Neutrophil (primary cell): ENCODE results near the gene UTP25.

Source experiments
- H3K27ac ChIP-seq: fragments of 200-600 bp; sonication (generic); 2 replicates; pipeline ENCODE4 v1.5.1; 2016; ENCODE audit warnings: mild to moderate bottlenecking, moderate library complexity
- H3K27me3 ChIP-seq: fragments of 200-600 bp; sonication (generic); 2 replicates; pipeline ENCODE4 v1.6.0; 2016; ENCODE audit warnings: mild to moderate bottlenecking
- H3K36me3 ChIP-seq: fragments of 200-600 bp; sonication (generic); 2 replicates; pipeline ENCODE4 v1.5.1; 2017
- H3K4me1 ChIP-seq, 2 experiments: fragments of 200-600 bp in 1 of 2; sonication (generic) in 1 of 2; 1 replicate in 1 of 2; 2 replicates in 1 of 2; pipeline versions ENCODE4 v1.5.1 to v1.6.1; 2013 to 2016; ENCODE audit warnings: low read depth in 1 of 2, low read length in 1 of 2, mild to moderate bottlenecking in 1 of 2, moderate library complexity in 1 of 2; ENCODE audit not compliant: control insufficient read depth in 1 of 2, insufficient read depth in 1 of 2
- H3K4me3 ChIP-seq, 2 experiments: fragments of 200-600 bp in 1 of 2; sonication (generic) in 1 of 2; 1 replicate in 1 of 2; 2 replicates in 1 of 2; pipeline ENCODE4 v1.5.1; 2013 to 2016; ENCODE audit warnings: low read depth in 1 of 2, low read length in 1 of 2, mild to moderate bottlenecking in 1 of 2, moderate library complexity in 1 of 2
- H3K9me3 ChIP-seq: fragments of 200-600 bp; sonication (generic); 2 replicates; pipeline ENCODE4 v1.5.1; 2016
- CTCF ChIP-seq: fragments of 200-600 bp; sonication (generic); IDR thresholded peaks from 2 replicates; pipeline ENCODE4 v1.5.1; 2016; ENCODE audit warnings: antibody characterized with exemption

The UTP25 gene

GRCh38 chr1:209802117-209802779 is 25.5 kb upstream of the UTP25 start:
- Histone ChIP-seq H3K27me3 (peaks cover 56% of the 10 kb centered on the region), H3K4me3 (no peak overlapping the region), H3K27ac (no peak overlapping the region), H3K9me3 (no peaks in the 10 kb centered on the region), H3K36me3 (no peaks in the 10 kb centered on the region), H3K4me1 (peaks cover 9 to 11% of the 10 kb centered on the region in 2 experiments)
- no peak for TF ChIP-seq CTCF

GRCh38 chr1:209802780-209803152 is 25.0 kb upstream of the UTP25 start:
- no peak overlapping the region for H3K4me3 ChIP-seq
- peaks cover 9 to 11% of the 10 kb centered on the region in 2 experiments for H3K4me1 ChIP-seq
- H3K27ac ChIP-seq: no peak overlapping the region
- H3K9me3 ChIP-seq: no peaks in the 10 kb centered on the region
- TF ChIP-seq CTCF: no peak
- peaks cover 56% of the 10 kb centered on the region for H3K27me3 ChIP-seq
- H3K36me3 ChIP-seq: no peaks in the 10 kb centered on the region

GRCh38 chr1:209803568-209803967 is 24.2 kb upstream of the UTP25 start:
- peaks cover 9 to 11% of the 10 kb centered on the region in 2 experiments for H3K4me1 ChIP-seq
- no peak overlapping the region for H3K27ac ChIP-seq
- no peak overlapping the region for H3K4me3 ChIP-seq
- peaks cover 52% of the 10 kb centered on the region for H3K27me3 ChIP-seq
- TF ChIP-seq CTCF: no peak
- H3K9me3 ChIP-seq: no peaks in the 10 kb centered on the region
- H3K36me3 ChIP-seq: no peaks in the 10 kb centered on the region

- no peak for TF ChIP-seq CTCF
- peaks cover 52% of the 10 kb centered on the region for H3K27me3 ChIP-seq
- H3K4me1 ChIP-seq: peaks cover 9 to 11% of the 10 kb centered on the region in 2 experiments
- peak overlapping the region; percentile 61 to 73 for H3K4me3 ChIP-seq
- H3K36me3 ChIP-seq: no peaks in the 10 kb centered on the region
- no peak overlapping the region for H3K27ac ChIP-seq
- no peaks in the 10 kb centered on the region for H3K9me3 ChIP-seq
Measured at GRCh38 chr1:209805341-209805781, 22.4 kb upstream of the UTP25 start.

- H3K36me3 ChIP-seq: no peaks in the 10 kb centered on the region
- H3K27ac ChIP-seq: peak within 1 kb of the TSS; percentile 70
- peak; percentile 18 for TF ChIP-seq CTCF
- no peaks in the 10 kb centered on the region for H3K9me3 ChIP-seq
- H3K27me3 ChIP-seq: peaks cover 46% of the 10 kb centered on the region
- peak within 1 kb of the TSS; percentile 61 to 73 for H3K4me3 ChIP-seq
- peaks cover 9 to 11% of the 10 kb centered on the region in 2 experiments for H3K4me1 ChIP-seq
Measured at GRCh38 chr1:209805875-209806760, 21.7 kb upstream of the UTP25 start, which contains the start of gene IRF6. IRF6 (minus strand) TSS chr1:209806142; CDS start chr1:209801413, 4,729 bp downstream.
